ENCODE measurements around the gene XPNPEP2.
"Not testable (repeated sequence)": the region's sequence is repeated elsewhere in the genome, so short reads cannot be mapped to it uniquely, and the experiment has no call there.

XPNPEP2 gene

DNA sequence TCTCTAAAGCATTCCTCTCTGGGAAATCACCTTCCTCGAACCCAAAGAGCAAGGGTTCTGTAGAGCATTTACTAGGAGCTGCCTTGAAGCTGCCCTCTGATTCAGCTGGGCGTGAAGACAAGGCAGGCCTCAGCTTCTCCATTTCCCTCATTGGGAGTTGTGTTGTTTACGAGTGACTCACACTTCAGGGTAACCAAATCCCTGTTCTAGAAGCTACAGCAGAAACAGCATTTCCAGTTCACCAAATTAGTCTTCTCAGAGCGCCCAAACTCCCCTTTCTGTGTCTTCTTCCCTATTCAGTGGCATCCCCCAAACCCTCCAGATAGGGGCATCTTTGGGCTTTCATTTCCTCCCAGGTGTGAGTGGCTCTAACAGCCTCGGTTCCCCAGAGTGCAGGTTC lies 863 bp upstream of the XPNPEP2 start:
- DNase-seq (ENCODE audit: low read depth), result peak; percentile 79
- H3K4me3 ChIP-seq (ENCODE audit: low read length), result no peak overlapping the region
- TF ChIP-seq, protein P1, sequence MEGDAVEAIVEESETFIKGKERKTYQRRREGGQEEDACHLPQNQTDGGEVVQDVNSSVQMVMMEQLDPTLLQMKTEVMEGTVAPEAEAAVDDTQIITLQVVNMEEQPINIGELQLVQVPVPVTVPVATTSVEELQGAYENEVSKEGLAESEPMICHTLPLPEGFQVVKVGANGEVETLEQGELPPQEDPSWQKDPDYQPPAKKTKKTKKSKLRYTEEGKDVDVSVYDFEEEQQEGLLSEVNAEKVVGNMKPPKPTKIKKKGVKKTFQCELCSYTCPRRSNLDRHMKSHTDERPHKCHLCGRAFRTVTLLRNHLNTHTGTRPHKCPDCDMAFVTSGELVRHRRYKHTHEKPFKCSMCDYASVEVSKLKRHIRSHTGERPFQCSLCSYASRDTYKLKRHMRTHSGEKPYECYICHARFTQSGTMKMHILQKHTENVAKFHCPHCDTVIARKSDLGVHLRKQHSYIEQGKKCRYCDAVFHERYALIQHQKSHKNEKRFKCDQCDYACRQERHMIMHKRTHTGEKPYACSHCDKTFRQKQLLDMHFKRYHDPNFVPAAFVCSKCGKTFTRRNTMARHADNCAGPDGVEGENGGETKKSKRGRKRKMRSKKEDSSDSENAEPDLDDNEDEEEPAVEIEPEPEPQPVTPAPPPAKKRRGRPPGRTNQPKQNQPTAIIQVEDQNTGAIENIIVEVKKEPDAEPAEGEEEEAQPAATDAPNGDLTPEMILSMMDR (IDR thresholded peaks at IDR 0.05; ENCODE audit: insufficient read depth, low read depth, low read length, missing control alignments), result no peak

DNA sequence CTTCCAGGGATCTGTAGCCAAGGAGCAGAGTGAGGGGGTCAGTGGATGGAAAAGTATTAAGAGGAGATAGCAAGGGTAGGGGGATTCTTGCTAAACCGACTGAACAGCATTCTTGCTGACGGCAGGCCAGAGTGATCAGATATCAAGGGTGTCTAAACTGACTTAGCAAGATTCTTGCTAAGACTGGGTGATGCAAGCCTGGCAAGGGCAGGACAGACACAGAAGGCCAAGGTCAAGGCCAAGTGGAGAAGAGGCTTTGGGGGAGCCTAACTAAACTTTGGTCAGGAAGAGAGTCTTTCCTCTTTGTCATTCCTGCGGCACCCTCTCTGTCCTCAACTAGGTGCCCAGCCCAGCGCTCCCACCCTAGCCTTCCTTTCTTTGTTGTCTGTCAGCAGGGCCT lies 799 bp downstream of the XPNPEP2 start:
- H3K4me3 ChIP-seq (ENCODE audit: low read length), result no peak overlapping the region
- no peak for DNase-seq (ENCODE audit: low read depth)
- TF ChIP-seq, protein P1 (IDR thresholded peaks at IDR 0.05; ENCODE audit: insufficient read depth, low read depth, low read length, missing control alignments), result no peak

DNA sequence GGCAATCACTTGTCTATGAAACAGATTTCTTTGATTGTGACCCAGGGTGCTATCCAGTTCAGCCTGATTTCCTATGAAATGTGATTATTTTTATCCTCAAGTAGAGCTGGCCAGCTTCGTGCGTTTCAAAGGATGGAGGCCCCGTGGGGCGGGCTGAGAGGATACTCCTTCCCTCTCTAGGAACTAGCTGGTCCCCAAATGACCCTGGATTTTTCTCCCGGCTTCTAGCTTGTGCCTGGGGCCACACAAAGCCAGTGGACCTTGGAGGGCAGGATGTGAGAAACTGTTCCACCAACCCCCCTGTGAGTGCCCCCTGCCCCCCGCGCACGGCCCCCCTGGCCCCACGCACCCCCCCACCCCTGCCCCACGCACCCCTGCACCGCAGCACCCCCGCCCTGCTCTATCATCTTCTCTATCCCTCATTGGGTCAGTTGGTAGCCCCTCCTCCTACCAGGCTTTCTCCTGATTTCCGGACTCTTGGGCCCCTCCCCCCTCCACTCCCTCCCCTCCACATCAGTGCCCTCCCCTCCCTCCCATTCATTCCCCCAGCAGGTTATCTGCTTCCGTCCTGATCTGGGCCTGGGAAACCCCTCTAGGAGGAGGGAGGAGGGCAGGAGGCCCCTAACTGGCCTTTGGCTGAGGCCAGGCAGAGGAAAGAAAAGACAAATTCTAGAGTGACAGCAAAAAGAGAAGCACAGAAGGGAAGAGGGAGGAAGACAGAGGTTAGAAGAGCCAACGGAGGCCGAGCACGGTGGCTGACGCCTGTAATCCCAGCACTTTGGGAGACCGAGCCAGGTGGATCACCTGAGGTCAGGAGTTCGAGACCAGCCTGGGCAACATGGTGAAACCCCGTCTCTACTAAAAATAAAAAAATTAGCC lies 3.3 kb downstream of the XPNPEP2 start:
- TF ChIP-seq, protein P1 (IDR thresholded peaks at IDR 0.05; ENCODE audit: insufficient read depth, low read depth, low read length, missing control alignments), result no peak
- H3K4me3 ChIP-seq (ENCODE audit: low read length), result no peak overlapping the region
- no peak for DNase-seq (ENCODE audit: low read depth)

DNA sequence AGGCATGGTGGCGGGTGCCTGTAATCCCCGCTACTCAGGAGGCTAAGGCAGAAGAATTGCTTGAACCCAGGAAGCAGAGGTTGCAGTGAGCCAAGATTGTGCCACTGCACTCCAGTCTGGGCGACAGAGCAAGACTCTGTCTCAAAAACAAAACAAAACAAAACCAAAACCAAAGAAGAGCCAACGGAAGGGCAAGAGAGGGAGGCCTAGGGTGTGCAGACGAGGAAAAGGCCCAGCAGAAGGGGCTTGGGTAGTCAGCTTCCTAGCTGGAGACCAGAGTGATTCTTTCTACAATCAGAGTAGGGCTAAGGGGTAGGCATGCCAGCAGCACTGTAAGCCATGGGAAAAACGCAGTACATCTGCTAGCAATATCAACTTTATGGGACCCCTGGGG lies 4.0 kb downstream of the XPNPEP2 start:
- not testable (repeated sequence) for H3K4me3 ChIP-seq (ENCODE audit: low read length); DNase-seq (ENCODE audit: low read depth)

DNA sequence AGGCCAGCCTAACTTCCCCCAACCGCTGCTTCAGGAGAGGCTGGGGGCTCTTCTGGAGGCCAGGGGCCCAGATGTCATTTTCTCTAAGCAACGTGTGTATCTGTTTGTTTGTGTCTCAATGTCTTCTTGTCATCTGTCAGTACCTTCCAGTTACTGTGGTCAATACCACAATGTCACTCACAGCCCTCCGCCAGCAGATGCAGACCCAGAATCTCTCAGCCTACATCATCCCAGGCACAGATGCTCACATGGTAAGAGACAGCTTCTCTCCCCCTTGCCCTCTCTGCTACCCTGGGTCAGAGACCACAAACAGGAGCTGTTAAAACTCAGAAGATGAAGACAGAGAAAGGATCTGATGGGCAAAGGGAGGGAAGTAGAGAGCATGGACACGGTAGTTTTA lies 5.0 kb downstream of the XPNPEP2 start:
- TF ChIP-seq, protein P1 (IDR thresholded peaks at IDR 0.05; ENCODE audit: insufficient read depth, low read depth, low read length, missing control alignments), result no peak
- no peak overlapping the region for H3K4me3 ChIP-seq (ENCODE audit: low read length)
- no peak for DNase-seq (ENCODE audit: low read depth)

DNA sequence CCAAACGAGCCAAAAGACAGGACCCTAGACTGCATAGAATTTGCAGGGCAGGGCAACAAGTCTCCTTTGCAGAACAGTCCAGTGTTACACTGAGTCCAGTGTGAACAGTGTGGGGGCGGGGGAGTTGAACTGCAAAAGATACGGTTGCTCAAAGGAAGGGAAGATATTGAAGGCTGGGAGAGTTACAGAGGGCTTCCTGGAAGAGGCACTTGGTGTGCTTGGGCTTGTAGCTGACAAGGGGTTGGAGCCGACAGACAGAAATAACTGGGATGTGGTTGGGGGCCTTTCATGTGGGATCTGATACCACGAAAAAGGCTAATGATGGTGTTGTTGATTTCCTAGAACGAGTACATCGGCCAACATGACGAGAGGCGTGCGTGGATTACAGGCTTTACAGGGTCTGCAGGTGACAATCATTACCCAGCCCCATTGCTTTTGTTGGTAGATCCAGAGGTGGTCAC lies 6.1 kb downstream of the XPNPEP2 start:
- no peak overlapping the region for H3K4me3 ChIP-seq (ENCODE audit: low read length)

More for the DNA sequence above, 6.1 kb downstream of the XPNPEP2 start:
- no peak for DNase-seq (ENCODE audit: low read depth)
- TF ChIP-seq, protein P1 (IDR thresholded peaks at IDR 0.05; ENCODE audit: insufficient read depth, low read depth, low read length, missing control alignments), result no peak

All from epithelial cell of esophagus (primary cell).